Gastroesophageal sphincter (tissue), 4 donors: ENCODE data around the gene UBAC2. TPM values are rescaled to one million over a fixed set of nuclear protein-coding genes. Genes with fewer than 3 reads are reported as not detected.

Source experiments
- ATAC-seq: fragments of 150-250 bp; one replicate; pipeline ENCODE4 v1.9.1; 2016; ENCODE audit warnings: mild to moderate bottlenecking, moderate library complexity
- H3K27ac ChIP-seq, 4 donors: fragments of 200-600 bp; sonication (generic) in 3 of 4; 1 replicate in 3 of 4; 2 replicates in 1 of 4; pipeline ENCODE4 v1.5.1; 2016 to 2019
- H3K27me3 ChIP-seq: fragments of 200-600 bp; sonication (generic); one replicate; pipeline ENCODE4 v1.5.1; 2019
- H3K36me3 ChIP-seq, 2 donors: fragments of 200-600 bp; sonication (generic); one replicate each; pipeline ENCODE4 v1.5.1; 2019; ENCODE audit warnings: control low read depth in 1 of 2
- H3K4me1 ChIP-seq, 3 donors: fragments of 200-600 bp; sonication (generic); 1 replicate in 2 of 3; 2 replicates in 1 of 3; pipeline ENCODE4 v1.5.1; 2016 to 2019; ENCODE audit warnings: control low read depth in 2 of 3
- H3K4me3 ChIP-seq, 2 donors: fragments of 200-600 bp; sonication (generic); one replicate each; pipeline ENCODE4 v1.5.1; 2019; ENCODE audit warnings: mild to moderate bottlenecking in 1 of 2, moderate library complexity in 1 of 2
- H3K9me3 ChIP-seq, 3 donors: fragments of 200-600 bp; sonication (generic); one replicate each; pipeline ENCODE4 v1.5.1; 2017 to 2019; ENCODE audit warnings: control low read depth in 2 of 3
- CTCF ChIP-seq, 4 experiments: fragments of 200-600 bp in 2 of 4; fragments of 450-650 bp in 2 of 4; sonication (generic) in 1 of 4; IDR thresholded peaks; one replicate each; pipeline ENCODE4 v1.5.1; 2017 to 2019; ENCODE audit warnings: antibody characterized with exemption in 4 of 4, mild to moderate bottlenecking in 2 of 4, moderate library complexity in 2 of 4
- EP300 ChIP-seq: sonication (generic); formaldehyde crosslinking; IDR thresholded peaks from one replicate; pipeline ENCODE4 v1.6.1; 2017; ENCODE audit warnings: antibody characterized with exemption, mild to moderate bottlenecking
- POLR2A ChIP-seq, 2 donors: fragments of 450-650 bp; IDR thresholded peaks; one replicate each; pipeline ENCODE4 v1.6.1; 2017; ENCODE audit warnings: antibody characterized with exemption in 2 of 2, mild to moderate bottlenecking in 2 of 2, moderate library complexity in 1 of 2
- POLR2AphosphoS5 ChIP-seq: sonication (generic); formaldehyde crosslinking; IDR thresholded peaks from one replicate; pipeline ENCODE4 v1.6.1; 2017; ENCODE audit warnings: antibody characterized with exemption
- WGBS, 2 donors: methylation state at CpG; one replicate each; pipeline ENCODE4 v1.1.5; 2018; ENCODE audit warnings: low coverage in 1 of 2; 5-methylcytosine and 5-hydroxymethylcytosine counted together
- total RNA-seq, 4 donors: library from RNA; depleted of rRNA; stranded (reverse); fragments of >200 nt; gene quantifications; one replicate each; pipeline ENCODE4 v1.1.0, GENCODE V29; 2016

The UBAC2 gene
- total RNA-seq, 4 donors from 2014 or later = 45.0 to 59.6 (median 52.2) TPM

GRCh38 chr13:99179460-99179859, 21.2 kb upstream of the UBAC2 start:
- Histone ChIP-seq H3K27me3 (peaks cover 17% of the 10 kb centered on the region), H3K27ac (no peak overlapping the region), H3K4me3 (no peak overlapping the region), H3K9me3 (peaks cover 0 to 12% (median 0%) of the 10 kb centered on the region in 3 donors), H3K4me1 (no peaks in the 10 kb centered on the region), H3K36me3 (no peaks in the 10 kb centered on the region)
- no peak for ATAC-seq
- TF ChIP-seq CTCF (IDR thresholded peaks at IDR 0.05) (no peak), POLR2AphosphoS5 (no peak), POLR2A (IDR thresholded peaks at IDR 0.05) (no peak), EP300 (no peak)
- 71% methylated on average over 1 of the region's 3 CpGs; no CpG with 5 or more reads in 1 of the 2 donors for WGBS, 2 donors

- ATAC-seq = no peak
- TF ChIP-seq CTCF (IDR thresholded peaks at IDR 0.05) = no peak
- TF ChIP-seq POLR2A (IDR thresholded peaks at IDR 0.05) = no peak
- no peak for TF ChIP-seq EP300
- TF ChIP-seq POLR2AphosphoS5 = no peak
Observed at GRCh38 chr13:99182439-99182838, 18.2 kb upstream of the UBAC2 start.

GRCh38 chr13:99185606-99186005, 15.0 kb upstream of the UBAC2 start:
- no peak overlapping the region for H3K4me3 ChIP-seq
- H3K36me3 ChIP-seq = no peaks in the 10 kb centered on the region
- peaks cover 0 to 12% (median 0%) of the 10 kb centered on the region in 3 donors for H3K9me3 ChIP-seq
- no peaks in the 10 kb centered on the region for H3K27me3 ChIP-seq
- peaks cover 0 to 15% (median 0%) of the 10 kb centered on the region in 3 donors for H3K4me1 ChIP-seq
- no peak overlapping the region for H3K27ac ChIP-seq
- no peak for ATAC-seq
- WGBS, 2 donors = 69 to 71% methylated on average over 2 to 8 of the region's 8 CpGs
- no peak for TF ChIP-seq POLR2AphosphoS5
- no peak for TF ChIP-seq CTCF (IDR thresholded peaks at IDR 0.05)
- TF ChIP-seq POLR2A (IDR thresholded peaks at IDR 0.05) = no peak
- no peak for TF ChIP-seq EP300

More at GRCh38 chr13:99182439-99182838, 18.2 kb upstream of the UBAC2 start:
- Histone ChIP-seq H3K36me3 (no peaks in the 10 kb centered on the region), H3K27me3 (no peaks in the 10 kb centered on the region), H3K4me3 (no peak overlapping the region), H3K27ac (no peak overlapping the region), H3K9me3 (peaks cover 0 to 12% (median 0%) of the 10 kb centered on the region in 3 donors), H3K4me1 (no peaks in the 10 kb centered on the region)
- WGBS, 2 donors = 100% methylated on average over 1 of the region's 1 CpG

- Histone ChIP-seq H3K4me1 (peaks cover 0 to 33% (median 0%) of the 10 kb centered on the region in 3 donors), H3K27me3 (no peaks in the 10 kb centered on the region), H3K9me3 (no peaks in the 10 kb centered on the region), H3K36me3 (no peaks in the 10 kb centered on the region), H3K27ac (peak overlapping the region in 2 of 4 donors; percentile 57 to 63), H3K4me3 (no peak overlapping the region)
- 65 to 83% methylated on average over 4 to 6 of the region's 12 CpGs for WGBS, 2 donors
- no peak for TF ChIP-seq POLR2A (IDR thresholded peaks at IDR 0.05)
- TF ChIP-seq EP300 = no peak
- peak; percentile 13 for TF ChIP-seq POLR2AphosphoS5
- TF ChIP-seq CTCF (IDR thresholded peaks at IDR 0.05) = no peak
- ATAC-seq = peak; percentile 39
Observed at GRCh38 chr13:99190147-99190985, 10.3 kb upstream of the UBAC2 start.
